Astrocyte of the spinal cord (primary cell): ENCODE measurements around the gene INO80.

Source experiments
- DNase-seq: peaks from one replicate; pipeline ENCODE4 v3.0.0; 2011; ENCODE audit warnings: low read depth, low spot score
- H3K4me3 ChIP-seq: 2 replicates; pipeline ENCODE4 v1.5.1; 2011; ENCODE audit warnings: low read depth, mild to moderate bottlenecking, low read length, moderate library complexity
- CTCF ChIP-seq: IDR thresholded peaks from 2 replicates; pipeline ENCODE4 v1.5.1; 2012; ENCODE audit warnings: low read depth, mild to moderate bottlenecking, low read length, inconsistent platforms
- in situ Hi-C: cut with HindIII; loops from 2 replicates; pipeline ENCODE4 v1.10.0; 2017; ENCODE audit warnings: low sequenced_read_pairs

Gene INO80

GRCh38 chr15:41051139-41051538, 64.9 kb downstream of the INO80 start:
- no peak overlapping the region for H3K4me3 ChIP-seq
- in situ Hi-C loops = no loop called here
- no peak for TF ChIP-seq CTCF
- DNase-seq = no peak

- no peak for TF ChIP-seq CTCF
- no peak for DNase-seq
- no peak overlapping the region for H3K4me3 ChIP-seq
- in situ Hi-C loops = no loop called here
Observed at GRCh38 chr15:41048852-41049251, 67.2 kb downstream of the INO80 start.

- no peak for TF ChIP-seq CTCF
Observed at GRCh38 chr15:41048397-41048796, 67.7 kb downstream of the INO80 start.

GRCh38 chr15:41047474-41047873, 68.6 kb downstream of the INO80 start:
- in situ Hi-C loops = no loop called here
- TF ChIP-seq CTCF = no peak
- no peak for DNase-seq
- no peak overlapping the region for H3K4me3 ChIP-seq

More at GRCh38 chr15:41048397-41048796, 67.7 kb downstream of the INO80 start:
- no peak for DNase-seq
- in situ Hi-C loops = no loop called here
- no peak overlapping the region for H3K4me3 ChIP-seq

- H3K4me3 ChIP-seq = no peak overlapping the region
- in situ Hi-C loops = no loop called here
- TF ChIP-seq CTCF = no peak
- peak; percentile 54 for DNase-seq
Observed at GRCh38 chr15:41043276-41043951, 72.7 kb downstream of the INO80 start.

- no peak for TF ChIP-seq CTCF
- DNase-seq = no peak
- no peak overlapping the region for H3K4me3 ChIP-seq
- in situ Hi-C loops = no loop called here
Observed at GRCh38 chr15:41042851-41043250, 73.2 kb downstream of the INO80 start.
